HCT116 (cell line): ENCODE data around the gene ABHD3. TPM values are rescaled to one million over a fixed set of nuclear protein-coding genes. Genes with fewer than 3 reads are reported as not detected.

Experiments
- ATAC-seq: fragments of 200-7000 bp; cut with Tn5 transposase; 2 replicates; pipeline ENCODE4 v1.9.1; 2020; ENCODE audit warnings: mild to moderate bottlenecking, moderate library complexity
- BruUV-seq: library from RNA; stranded (reverse); fragments of 400-500 nt; replicated peaks from 2 replicates; lab custom pipeline; 2021; lab: Mats Ljungman, UMichigan
- CTCF ChIA-PET: fragments of 300-600 bp; sonication (Branson Sonifier 250); formaldehyde crosslinking; loops from one replicate; lab custom pipeline; 2021; ENCODE audit warnings: antibody characterized with exemption; lab: Charles Lee
- POLR2A ChIA-PET: fragments of 300-600, 350-600 bp; sonication (Branson Sonifier 250); formaldehyde crosslinking; loops from one replicate; lab custom pipeline; 2021; ENCODE audit warnings: antibody characterized with exemption; lab: Charles Lee
- RAD21 ChIA-PET, 2 experiments: fragments of 300-600 bp; sonication (Branson Sonifier 250); formaldehyde crosslinking; loops; one replicate each; lab custom pipeline; 2023; ENCODE audit warnings: low total read pairs in 2 of 2; ENCODE audit not compliant: uncharacterized antibody in 2 of 2, unreplicated experiment in 2 of 2, low non-redundant PET in 1 of 2; lab: Charles Lee
- DNase-seq: peaks from one replicate; pipeline ENCODE4 v3.0.0-alpha.2; 2010; ENCODE audit warnings: low read depth, low spot score
- H2AFZ ChIP-seq: fragments of 200-600 bp; shearing (Covaris generic), sonication (generic); 2 replicates; pipeline ENCODE4 v1.6.1; 2017; ENCODE audit warnings: low read depth, mixed run types, mixed read lengths, antibody characterized with exemption, low read length; ENCODE audit not compliant: poor library complexity, severe bottlenecking
- H3K27ac ChIP-seq: 2 replicates; pipeline ENCODE4 v1.5.1; 2012; ENCODE audit warnings: low read depth, low read length
- H3K27me3 ChIP-seq: fragments of 200-600 bp; sonication (generic); 2 replicates; pipeline ENCODE4 v1.6.1; 2016; ENCODE audit warnings: mixed run types, low read length, mixed read lengths; ENCODE audit not compliant: insufficient read depth
- H3K36me3 ChIP-seq, 2 experiments: fragments of 200-500 bp in 1 of 2; fragments of 200-600 bp in 1 of 2; sonication (Bioruptor generic) in 1 of 2; sonication (generic) in 1 of 2; 2 replicates each; pipeline versions ENCODE4 v1.5.1 to v1.6.1; 2014 to 2016; ENCODE audit warnings: low read length in 2 of 2, inconsistent platforms in 1 of 2, mixed read lengths in 1 of 2, mixed run types in 1 of 2; ENCODE audit not compliant: insufficient read depth in 2 of 2, control insufficient read depth in 1 of 2
- H3K4me1 ChIP-seq, 2 experiments: fragments of 200-600 bp in 1 of 2; sonication (generic) in 1 of 2; 2 replicates each; pipeline versions ENCODE4 v1.5.1 to v1.6.1; 2012 to 2017; ENCODE audit warnings: low read length in 2 of 2, inconsistent platforms in 1 of 2, mild to moderate bottlenecking in 1 of 2, mixed read lengths in 1 of 2, mixed run types in 1 of 2, moderate library complexity in 1 of 2; ENCODE audit not compliant: insufficient read depth in 2 of 2, control insufficient read depth in 1 of 2
- H3K4me2 ChIP-seq: fragments of 200-600 bp; sonication (generic); 2 replicates; pipeline ENCODE4 v1.6.1; 2017; ENCODE audit warnings: mixed run types, low read length, mixed read lengths
- H3K4me3 ChIP-seq, 2 experiments: fragments of 200-600 bp in 1 of 2; sonication (generic) in 1 of 2; replicated peaks in 1 of 2; 2 replicates each; pipeline ENCODE4 v1.5.1; 2011 to 2016; ENCODE audit warnings: low read length in 2 of 2, control low read depth in 1 of 2, low read depth in 1 of 2, mild to moderate bottlenecking in 1 of 2, mixed read lengths in 1 of 2, mixed run types in 1 of 2
- H3K79me2 ChIP-seq: fragments of 200-600 bp; sonication (generic); 2 replicates; pipeline ENCODE4 v1.6.1; 2017; ENCODE audit warnings: mild to moderate bottlenecking, mixed run types, low read length, moderate library complexity, mixed read lengths; ENCODE audit not compliant: insufficient read depth
- H3K9ac ChIP-seq: fragments of 200-600 bp; sonication (generic); 2 replicates; pipeline ENCODE4 v1.6.1; 2016; ENCODE audit warnings: low read length, mixed read lengths
- H3K9me2 ChIP-seq: fragments of 200-600 bp; sonication (generic), shearing (Covaris generic); 2 replicates; pipeline ENCODE4 v1.6.1; 2017; ENCODE audit warnings: mixed run types, mild to moderate bottlenecking, moderate library complexity; ENCODE audit not compliant: insufficient read depth
- H3K9me3 ChIP-seq, 2 experiments: fragments of 200-500 bp in 1 of 2; fragments of 200-600 bp in 1 of 2; sonication (Bioruptor generic) in 1 of 2; sonication (generic) in 1 of 2; 2 replicates each; pipeline ENCODE4 v1.6.1; 2014 to 2017; ENCODE audit warnings: low read length in 2 of 2, mixed read lengths in 2 of 2, inconsistent platforms in 1 of 2, low read depth in 1 of 2, mild to moderate bottlenecking in 1 of 2, mixed run types in 1 of 2, moderate library complexity in 1 of 2; ENCODE audit not compliant: control insufficient read depth in 1 of 2, insufficient read depth in 1 of 2
- H4K20me1 ChIP-seq: fragments of 200-600 bp; sonication (generic), shearing (Covaris generic); 2 replicates; pipeline ENCODE4 v1.6.1; 2017; ENCODE audit warnings: mixed run types, mild to moderate bottlenecking, moderate library complexity; ENCODE audit not compliant: insufficient read depth
- ATF3 ChIP-seq: IDR thresholded peaks from 2 replicates; pipeline ENCODE4 v1.6.1; 2012
- SIN3A ChIP-seq: IDR thresholded peaks from 2 replicates; pipeline ENCODE4 v1.6.1; 2012; ENCODE audit warnings: low read depth
- TCF7L2 ChIP-seq: IDR thresholded peaks from 2 replicates; pipeline ENCODE4 v1.7.0; 2011; ENCODE audit warnings: borderline replicate concordance, inconsistent platforms; ENCODE audit not compliant: insufficient read depth, insufficient read length; ENCODE audit errors: extremely low read depth
- intact Hi-C: fragments of 100-400 bp; cut with micrococcal nuclease; formaldehyde crosslinking; loops from 2 replicates; pipeline ENCODE4 v1.10.0; 2022
- total RNA-seq: library from RNA; stranded (reverse); gene quantifications from one replicate; pipeline ENCODE4 v1.2.1, GENCODE V29; 2021; ENCODE audit not compliant: unreplicated experiment
- TF ChIP-seq, protein P1 (sequence below), 3 experiments: fragments of 200-600 bp in 1 of 3; sonication (generic) in 1 of 3; IDR thresholded peaks in 2 of 3; conservative IDR thresholded peaks in 1 of 3; 2 replicates each; pipeline ENCODE4 v1.5.1; 2012 to 2017; ENCODE audit warnings: low read depth in 2 of 3, low read length in 2 of 3, antibody characterized with exemption in 1 of 3, borderline replicate concordance in 1 of 3, control low read depth in 1 of 3, mild to moderate bottlenecking in 1 of 3, mixed read lengths in 1 of 3, mixed run types in 1 of 3, moderate library complexity in 1 of 3; ENCODE audit not compliant: insufficient read depth in 1 of 3

Gene ABHD3
- total RNA-seq, 1 experiment from 2014 or later, result 29.9 TPM

DNA sequence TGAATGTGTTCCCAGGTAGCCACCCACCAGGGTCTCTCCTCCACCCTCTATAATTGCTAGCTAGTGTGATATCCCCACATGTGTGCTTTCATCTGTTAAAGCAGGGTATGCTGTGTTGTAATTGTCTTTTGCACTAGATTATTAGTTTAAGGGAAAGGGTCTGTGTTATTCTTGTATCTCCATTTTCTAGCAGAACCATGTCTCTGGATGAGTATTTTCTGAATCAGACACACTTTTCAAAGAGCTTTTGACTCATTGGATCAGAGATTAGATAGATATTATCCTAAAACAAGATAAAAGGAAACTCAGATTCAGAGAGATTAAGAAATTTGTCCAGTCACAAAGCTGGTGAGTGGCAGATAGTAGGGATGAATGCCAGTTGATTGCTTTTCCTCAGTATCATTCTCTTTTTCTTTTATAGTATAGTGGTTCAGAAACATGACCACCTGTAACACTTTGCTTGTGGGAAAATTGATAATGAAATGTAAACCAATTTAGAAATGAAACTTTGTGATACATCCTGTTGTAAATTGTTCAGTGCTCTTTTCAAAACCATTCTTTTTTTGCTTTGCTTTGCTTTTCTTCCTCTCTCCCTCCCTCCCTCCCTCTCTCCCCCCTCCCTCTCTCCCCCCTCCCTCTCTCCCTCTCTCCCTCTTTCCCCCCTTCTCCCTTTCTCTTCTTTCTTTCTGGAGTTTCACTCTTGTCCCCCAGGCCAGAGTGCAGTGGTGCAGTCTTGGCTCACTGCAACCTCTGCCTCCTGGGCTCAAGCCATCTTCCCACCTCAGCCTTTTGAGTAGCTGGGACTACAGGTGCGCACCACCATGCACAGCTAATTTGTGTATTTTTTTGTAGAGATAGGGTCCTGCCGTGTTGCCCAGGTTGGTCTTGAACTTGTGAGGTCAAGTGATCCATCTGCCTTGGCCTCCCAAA, 43.5 kb upstream of the ABHD3 start (continued):
- TF ChIP-seq, protein P1, sequence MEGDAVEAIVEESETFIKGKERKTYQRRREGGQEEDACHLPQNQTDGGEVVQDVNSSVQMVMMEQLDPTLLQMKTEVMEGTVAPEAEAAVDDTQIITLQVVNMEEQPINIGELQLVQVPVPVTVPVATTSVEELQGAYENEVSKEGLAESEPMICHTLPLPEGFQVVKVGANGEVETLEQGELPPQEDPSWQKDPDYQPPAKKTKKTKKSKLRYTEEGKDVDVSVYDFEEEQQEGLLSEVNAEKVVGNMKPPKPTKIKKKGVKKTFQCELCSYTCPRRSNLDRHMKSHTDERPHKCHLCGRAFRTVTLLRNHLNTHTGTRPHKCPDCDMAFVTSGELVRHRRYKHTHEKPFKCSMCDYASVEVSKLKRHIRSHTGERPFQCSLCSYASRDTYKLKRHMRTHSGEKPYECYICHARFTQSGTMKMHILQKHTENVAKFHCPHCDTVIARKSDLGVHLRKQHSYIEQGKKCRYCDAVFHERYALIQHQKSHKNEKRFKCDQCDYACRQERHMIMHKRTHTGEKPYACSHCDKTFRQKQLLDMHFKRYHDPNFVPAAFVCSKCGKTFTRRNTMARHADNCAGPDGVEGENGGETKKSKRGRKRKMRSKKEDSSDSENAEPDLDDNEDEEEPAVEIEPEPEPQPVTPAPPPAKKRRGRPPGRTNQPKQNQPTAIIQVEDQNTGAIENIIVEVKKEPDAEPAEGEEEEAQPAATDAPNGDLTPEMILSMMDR (IDR thresholded peaks at IDR 0.05 in 2 of 3, conservative IDR thresholded peaks at IDR 0.05 in 1 of 3; ENCODE audit: borderline replicate concordance in 1 of 3, insufficient read depth in 1 of 3, low read depth in 2 of 3, low read length in 2 of 3), result no peak
- TF ChIP-seq SIN3A (no peak), ATF3 (no peak)

DNA sequence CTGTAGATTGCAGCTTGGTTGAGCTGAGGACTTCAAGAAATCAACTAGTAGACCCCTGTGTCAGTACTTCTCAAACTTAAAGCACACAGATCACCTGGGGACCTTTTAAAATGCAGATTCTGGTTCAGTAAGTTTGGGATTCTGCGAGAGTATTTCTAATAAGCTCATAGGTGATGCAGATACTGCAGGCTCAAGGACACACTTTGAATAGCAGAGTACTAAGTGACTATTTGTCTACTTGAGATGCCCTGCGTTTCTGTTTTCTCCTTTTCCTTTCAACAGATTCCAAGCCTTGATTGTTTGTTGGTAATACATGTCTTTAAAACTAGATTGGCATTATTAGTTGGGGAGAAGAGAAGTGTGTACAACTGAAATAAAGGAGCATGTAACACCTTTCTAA, 42.7 kb upstream of the ABHD3 start:
- POLR2A ChIA-PET, result interaction anchor here (0.6 kb wide), 1 partner anchor 140 kb away, joined by 3 read pairs; no protein-coding TSS in a partner anchor
- H2AFZ ChIP-seq, result no peak overlapping the region
- H3K27ac ChIP-seq, result no peak overlapping the region
- DNase-seq, result no peak
- no peaks in the 10 kb centered on the region for H3K9me2 ChIP-seq
- no peaks in the 10 kb centered on the region for H3K27me3 ChIP-seq
- RAD21 ChIA-PET, result no interaction called here
- H3K4me3 ChIP-seq, result no peak overlapping the region
- peaks cover 6 to 8% of the 10 kb centered on the region in 2 experiments; a peak in 2 of 4 replicates for H3K4me1 ChIP-seq
- H3K79me2 ChIP-seq, result peaks cover 74% of the 10 kb centered on the region
- no peak overlapping the region for H3K9ac ChIP-seq
- ATAC-seq, result no peak
- no peak overlapping the region for H3K4me2 ChIP-seq
- no peaks in the 10 kb centered on the region for H3K9me3 ChIP-seq
- CTCF ChIA-PET, result interaction anchor here (0.6 kb wide), 1 partner anchor 135 kb away, joined by 4 read pairs; the partner anchor contains the start of gene SNRPD1
- BruUV-seq, result no TSS peak
- H4K20me1 ChIP-seq, result no peaks in the 10 kb centered on the region
- no peak for TF ChIP-seq TCF7L2
- no peaks in the 10 kb centered on the region for H3K36me3 ChIP-seq
- intact Hi-C loops, result no loop called here
